CD14-positive monocyte (primary cell): ENCODE measurements around the gene RIGI. TPM values are rescaled to one million over a fixed set of nuclear protein-coding genes. Genes with fewer than 3 reads are reported as not detected.
A peak's percentile ranks its signal among the peaks of the same experiment; 100 is the strongest.

Source experiments
- DNase-seq, 3 donors: peaks; one replicate each; pipeline ENCODE4 v3.0.0-alpha.2; 2011 to 2022
- H2AFZ ChIP-seq: 2 replicates; pipeline ENCODE4 v1.6.0; 2012; ENCODE audit warnings: mild to moderate bottlenecking, low read depth, low read length, inconsistent platforms; ENCODE audit not compliant: insufficient read depth, poor library complexity, severe bottlenecking
- H3K27ac ChIP-seq, 2 donors: 1 replicate in 1 of 2; 2 replicates in 1 of 2; pipeline ENCODE4 v1.5.1; 2012 to 2013; ENCODE audit warnings: low read length in 2 of 2, control low read depth in 1 of 2, inconsistent platforms in 1 of 2, low read depth in 1 of 2, mild to moderate bottlenecking in 1 of 2
- H3K27me3 ChIP-seq, 2 donors: one replicate each; pipeline versions ENCODE4 v1.6.0 to v1.6.1; 2011 to 2013; ENCODE audit warnings: low read length in 2 of 2; ENCODE audit not compliant: control insufficient read depth in 2 of 2, insufficient read depth in 2 of 2
- H3K36me3 ChIP-seq, 2 donors: replicated peaks in 1 of 2; 1 replicate in 1 of 2; 2 replicates in 1 of 2; pipeline versions ENCODE4 v1.5.1 to v1.6.1; 2012 to 2013; ENCODE audit warnings: low read length in 2 of 2, control low read depth in 1 of 2, inconsistent platforms in 1 of 2, mild to moderate bottlenecking in 1 of 2; ENCODE audit not compliant: insufficient read depth in 2 of 2, control insufficient read depth in 1 of 2
- H3K4me1 ChIP-seq, 2 donors: 1 replicate in 1 of 2; 2 replicates in 1 of 2; pipeline versions ENCODE4 v1.5.1 to v1.6.1; 2012 to 2013; ENCODE audit warnings: low read length in 2 of 2, control low read depth in 1 of 2, inconsistent platforms in 1 of 2, mild to moderate bottlenecking in 1 of 2, moderate library complexity in 1 of 2; ENCODE audit not compliant: insufficient read depth in 2 of 2, control insufficient read depth in 1 of 2
- H3K4me2 ChIP-seq: replicated peaks from 2 replicates; pipeline ENCODE3; 2012; ENCODE audit warnings: low read length, moderate library complexity, mild to moderate bottlenecking; ENCODE audit not compliant: poor library complexity, severe bottlenecking; ENCODE audit errors: extremely low read depth
- H3K4me3 ChIP-seq, 3 experiments: fragments of 200-600 bp in 1 of 3; sonication (generic) in 1 of 3; replicated peaks in 1 of 3; 1 replicate in 2 of 3; 2 replicates in 1 of 3; pipeline ENCODE4 v1.5.1; 2011 to 2013; ENCODE audit warnings: low read length in 3 of 3, mild to moderate bottlenecking in 3 of 3, control low read depth in 2 of 3, low read depth in 2 of 3, inconsistent platforms in 1 of 3, moderate library complexity in 1 of 3
- H3K79me2 ChIP-seq: 2 replicates; pipeline ENCODE4 v1.6.0; 2012; ENCODE audit warnings: mild to moderate bottlenecking, control low read depth, inconsistent platforms, low read length, moderate library complexity; ENCODE audit not compliant: insufficient read depth
- H3K9ac ChIP-seq: 2 replicates; pipeline ENCODE4 v1.6.0; 2017; ENCODE audit warnings: low read length, mild to moderate bottlenecking; ENCODE audit not compliant: insufficient read depth, poor library complexity, severe bottlenecking
- H3K9me3 ChIP-seq, 2 donors: replicated peaks in 1 of 2; 1 replicate in 1 of 2; 2 replicates in 1 of 2; pipeline versions ENCODE4 v1.5.1 to v1.6.1; 2012 to 2013; ENCODE audit warnings: low read length in 2 of 2, control low read depth in 1 of 2; ENCODE audit not compliant: control insufficient read depth in 1 of 2, insufficient read depth in 1 of 2
- H4K20me1 ChIP-seq: 2 replicates; pipeline ENCODE4 v1.6.0; 2012; ENCODE audit warnings: mild to moderate bottlenecking, low read length, control low read depth, moderate library complexity; ENCODE audit not compliant: insufficient read depth
- H3K27ac Mint-ChIP-seq, 7 donors: one replicate each; pipeline ENCODE4 v1.8.0; 2020; ENCODE audit warnings: mild to moderate bottlenecking in 7 of 7, mixed read lengths in 7 of 7, moderate library complexity in 6 of 7, inconsistent platforms in 2 of 7
- H3K27me3 Mint-ChIP-seq, 3 donors: one replicate each; pipeline ENCODE4 v1.8.0; 2021 to 2022; ENCODE audit warnings: low read depth in 3 of 3, mild to moderate bottlenecking in 3 of 3, mixed read lengths in 3 of 3, moderate library complexity in 3 of 3, inconsistent platforms in 1 of 3
- H3K36me3 Mint-ChIP-seq, 2 donors: one replicate each; pipeline ENCODE4 v1.8.0; 2020; ENCODE audit warnings: mixed read lengths in 2 of 2, inconsistent platforms in 1 of 2, mild to moderate bottlenecking in 1 of 2
- H3K4me1 Mint-ChIP-seq: one replicate; pipeline ENCODE4 v1.8.0; 2020; ENCODE audit warnings: mild to moderate bottlenecking, mixed read lengths
- H3K4me3 Mint-ChIP-seq, 2 donors: one replicate each; pipeline ENCODE4 v1.8.0; 2020; ENCODE audit warnings: mild to moderate bottlenecking in 2 of 2, mixed read lengths in 2 of 2, moderate library complexity in 1 of 2
- H3K9me3 Mint-ChIP-seq, 7 donors: one replicate each; pipeline ENCODE4 v1.8.0; 2020 to 2022; ENCODE audit warnings: mixed read lengths in 7 of 7, mild to moderate bottlenecking in 6 of 7, moderate library complexity in 6 of 7, inconsistent platforms in 2 of 7
- CTCF ChIP-seq: fragments of 200-600 bp; IDR thresholded peaks from one replicate; pipeline ENCODE4 v1.8.0; 2022; ENCODE audit warnings: antibody characterized with exemption, mild to moderate bottlenecking
- WGBS: methylation state at CpG from one replicate; pipeline ENCODE4 v1.1.5; 2013; ENCODE audit warnings: missing lambda C conversion rate; ENCODE audit not compliant: insufficient coverage; 5-methylcytosine and 5-hydroxymethylcytosine counted together
- intact Hi-C, 2 donors: fragments of 100-400 bp; cut with micrococcal nuclease; formaldehyde crosslinking; loops; one replicate each; pipeline versions ENCODE4 v1.15.0 to v1.15.1; 2023
- polyA plus RNA-seq, 3 donors: library from polyadenylated mRNA; depleted of rRNA in 1 of 3; unstranded in 2 of 3; stranded (reverse) in 1 of 3; fragments of 300-500 nt in 2 of 3; fragments of >200 nt in 1 of 3; fragmentation: Illumina TruSeq in 2 of 3; gene quantifications; 1 replicate in 2 of 3; 2 replicates in 1 of 3; pipeline ENCODE4 v1.2.3, GENCODE V29; 2012 to 2021

The RIGI gene
- polyA plus RNA-seq, 3 donors: 7.6 to 14.3 (median 8.9) TPM

GRCh38 chr9:32558408-32558934 is 32.5 kb upstream of the RIGI start:
- peak overlapping the region in 1 of 2 donors; percentile 46 for H3K4me3 Mint-ChIP-seq
- peaks cover 30% of the 10 kb centered on the region for H3K4me1 Mint-ChIP-seq
- intact Hi-C loops: no loop called here

GRCh38 chr9:32554591-32554990 is 28.6 kb upstream of the RIGI start:
- H3K27me3 Mint-ChIP-seq: peaks cover 0 to 3% (median 0%) of the 10 kb centered on the region in 3 donors
- Histone ChIP-seq H3K27me3 (no peaks in the 10 kb centered on the region), H2AFZ (no peak overlapping the region), H3K9ac (no peak overlapping the region), H4K20me1 (peaks cover 12% of the 10 kb centered on the region), H3K4me1 (peaks cover 29 to 54% of the 10 kb centered on the region in 2 donors), H3K9me3 (no peaks in the 10 kb centered on the region), H3K4me2 (no peak overlapping the region), H3K4me3 (no peak overlapping the region), H3K27ac (no peak overlapping the region), H3K36me3 (no peaks in the 10 kb centered on the region), H3K79me2 (peaks cover 54% of the 10 kb centered on the region)
- peaks cover 0 to 2% (median 0%) of the 10 kb centered on the region in 7 donors for H3K9me3 Mint-ChIP-seq
- TF ChIP-seq CTCF: no peak
- H3K36me3 Mint-ChIP-seq: peaks cover 0 to 16% of the 10 kb centered on the region in 2 donors
- no peak for DNase-seq
- no peak overlapping the region for H3K4me3 Mint-ChIP-seq
- H3K4me1 Mint-ChIP-seq: peaks cover 49% of the 10 kb centered on the region
- H3K27ac Mint-ChIP-seq: peak overlapping the region in 2 of 7 donors; percentile 20 to 40
- intact Hi-C loops: no loop called here

More at GRCh38 chr9:32558408-32558934, 32.5 kb upstream of the RIGI start:
- Mint-ChIP-seq H3K36me3 (peaks cover 0 to 16% of the 10 kb centered on the region in 2 donors), H3K27ac (peak overlapping the region in 4 of 7 donors; percentile 60 to 89 (median 80)), H3K9me3 (no peaks in the 10 kb centered on the region), H3K27me3 (peaks cover 0 to 3% (median 0%) of the 10 kb centered on the region in 3 donors)
- peaks cover 18 to 26% of the 10 kb centered on the region in 2 donors for H3K4me1 ChIP-seq
- no CpG with 5 or more reads among the region's 3 CpGs for WGBS
- H3K36me3 ChIP-seq: peaks cover 0 to 2% of the 10 kb centered on the region in 2 donors
- peaks cover 24% of the 10 kb centered on the region for H3K79me2 ChIP-seq
- no peak overlapping the region for H3K9ac ChIP-seq
- H3K9me3 ChIP-seq: no peaks in the 10 kb centered on the region
- DNase-seq: peak in 1 of 3 donors; percentile 27
- no peak for TF ChIP-seq CTCF
- peak overlapping the region; percentile 7 for H3K4me2 ChIP-seq
- H3K27me3 ChIP-seq: no peaks in the 10 kb centered on the region
- no peaks in the 10 kb centered on the region for H4K20me1 ChIP-seq
- H2AFZ ChIP-seq: no peak overlapping the region
- peak overlapping the region in 1 of 2 donors; percentile 25 for H3K27ac ChIP-seq
- H3K4me3 ChIP-seq: no peak overlapping the region
